Ascending aorta (tissue), 2 donors: ENCODE results near the gene GHRL. TPM values are rescaled to one million over a fixed set of nuclear protein-coding genes. Genes with fewer than 3 reads are reported as not detected.
"Not testable (repeated sequence)": the region's sequence is repeated elsewhere in the genome, so short reads cannot be mapped to it uniquely, and the experiment has no call there.

Experiments used
- DNase-seq, 2 donors: peaks; one replicate each; pipeline ENCODE4 v3.0.0-alpha.2; 2019; ENCODE audit warnings: low spot score in 2 of 2
- H3K27ac ChIP-seq, 2 donors: fragments of 200-600 bp; sonication (generic); one replicate each; pipeline ENCODE4 v1.5.1; 2016 to 2017; ENCODE audit warnings: mild to moderate bottlenecking in 1 of 2
- H3K27me3 ChIP-seq: fragments of 200-600 bp; sonication (generic); one replicate; pipeline ENCODE4 v1.5.1; 2017
- H3K36me3 ChIP-seq, 2 donors: fragments of 200-600 bp; sonication (generic); one replicate each; pipeline ENCODE4 v1.5.1; 2016
- H3K4me1 ChIP-seq, 2 donors: fragments of 200-600 bp; sonication (generic); one replicate each; pipeline ENCODE4 v1.5.1; 2016 to 2017; ENCODE audit warnings: mild to moderate bottlenecking in 1 of 2
- H3K4me3 ChIP-seq, 2 donors: fragments of 200-600 bp; sonication (generic); one replicate each; pipeline ENCODE4 v1.5.1; 2016 to 2017; ENCODE audit warnings: mild to moderate bottlenecking in 1 of 2
- H3K9me3 ChIP-seq, 2 donors: fragments of 200-600 bp; sonication (generic); one replicate each; pipeline ENCODE4 v1.5.1; 2016
- CTCF ChIP-seq, 3 experiments: fragments of 200-600 bp in 2 of 3; fragments of 450-650 bp in 1 of 3; sonication (generic) in 2 of 3; IDR thresholded peaks; one replicate each; pipeline ENCODE4 v1.5.1; 2016 to 2019; ENCODE audit warnings: antibody characterized with exemption in 3 of 3, mild to moderate bottlenecking in 1 of 3, moderate library complexity in 1 of 3
- intact Hi-C: fragments of 100-400 bp; cut with DNase I; formaldehyde crosslinking; loops from one replicate; pipeline ENCODE4 v1.15.1; 2023
- total RNA-seq: library from RNA; depleted of rRNA; stranded (reverse); fragments of >200 nt; gene quantifications from one replicate; pipeline ENCODE4 v1.1.0, GENCODE V29; 2016

The GHRL gene
- total RNA-seq, 1 donor from 2014 or later, result not detected

- TF ChIP-seq CTCF (IDR thresholded peaks at IDR 0.05), result no peak
- Histone ChIP-seq H3K27ac (no peak overlapping the region), H3K9me3 (no peaks in the 10 kb centered on the region), H3K4me1 (peaks cover 0 to 6% of the 10 kb centered on the region in 2 donors), H3K4me3 (no peak overlapping the region), H3K27me3 (no peaks in the 10 kb centered on the region), H3K36me3 (peaks cover 46 to 68% of the 10 kb centered on the region in 2 donors)
- no peak for DNase-seq
- intact Hi-C loops, result no loop called here
Observed at GRCh38 chr3:10273702-10274305, 18.9 kb downstream of the GHRL start.

- TF ChIP-seq CTCF (IDR thresholded peaks at IDR 0.05), result no peak
- H3K27me3 ChIP-seq, result no peaks in the 10 kb centered on the region
Observed at GRCh38 chr3:10272977-10273376, 19.8 kb downstream of the GHRL start.

GRCh38 chr3:10272476-10272875, 20.3 kb downstream of the GHRL start:
- H3K27me3 ChIP-seq, H3K4me1 ChIP-seq, H3K9me3 ChIP-seq, H3K27ac ChIP-seq, H3K4me3 ChIP-seq, DNase-seq, intact Hi-C loops: not testable (repeated sequence)
- H3K36me3 ChIP-seq, result peaks cover 35 to 56% of the 10 kb centered on the region in 2 donors

More at GRCh38 chr3:10272977-10273376, 19.8 kb downstream of the GHRL start:
- Histone ChIP-seq H3K27ac (no peak overlapping the region), H3K9me3 (no peaks in the 10 kb centered on the region), H3K4me3 (no peak overlapping the region), H3K4me1 (peaks cover 0 to 6% of the 10 kb centered on the region in 2 donors), H3K36me3 (peaks cover 37 to 61% of the 10 kb centered on the region in 2 donors)
- no peak for DNase-seq
- intact Hi-C loops, result no loop called here

GRCh38 chr3:10269443-10269842, 23.3 kb downstream of the GHRL start:
- DNase-seq, result no peak

GRCh38 chr3:10268930-10269329, 23.8 kb downstream of the GHRL start:
- no peak for DNase-seq
- TF ChIP-seq CTCF (IDR thresholded peaks at IDR 0.05), result no peak
- intact Hi-C loops, result no loop called here
- no peak overlapping the region for H3K4me3 ChIP-seq
- peaks cover 26 to 45% of the 10 kb centered on the region in 2 donors for H3K36me3 ChIP-seq
- no peaks in the 10 kb centered on the region for H3K9me3 ChIP-seq
- H3K27me3 ChIP-seq, result no peaks in the 10 kb centered on the region
- H3K27ac ChIP-seq, result no peak overlapping the region
- peaks cover 0 to 11% of the 10 kb centered on the region in 2 donors for H3K4me1 ChIP-seq

More at GRCh38 chr3:10269443-10269842, 23.3 kb downstream of the GHRL start:
- Histone ChIP-seq H3K9me3 (no peaks in the 10 kb centered on the region), H3K27me3 (no peaks in the 10 kb centered on the region), H3K4me1 (peaks cover 0 to 11% of the 10 kb centered on the region in 2 donors), H3K27ac (no peak overlapping the region), H3K4me3 (no peak overlapping the region), H3K36me3 (peaks cover 30 to 45% of the 10 kb centered on the region in 2 donors)
- intact Hi-C loops, result no loop called here
- TF ChIP-seq CTCF (IDR thresholded peaks at IDR 0.05), result no peak

- Histone ChIP-seq H3K9me3 (no peaks in the 10 kb centered on the region), H3K36me3 (peaks cover 26 to 45% of the 10 kb centered on the region in 2 donors), H3K27me3 (no peaks in the 10 kb centered on the region), H3K4me1 (peaks cover 0 to 7% of the 10 kb centered on the region in 2 donors), H3K4me3 (no peak overlapping the region), H3K27ac (no peak overlapping the region)
- intact Hi-C loops, result no loop called here
- no peak for DNase-seq
- TF ChIP-seq CTCF (IDR thresholded peaks at IDR 0.05), result no peak
Observed at GRCh38 chr3:10268116-10268515, 24.6 kb downstream of the GHRL start.

GRCh38 chr3:10266936-10267335, 25.8 kb downstream of the GHRL start:
- H3K4me1 ChIP-seq, H3K4me3 ChIP-seq, intact Hi-C loops, H3K9me3 ChIP-seq, H3K27ac ChIP-seq, H3K27me3 ChIP-seq, DNase-seq: not testable (repeated sequence)
- peaks cover 24 to 38% of the 10 kb centered on the region in 2 donors for H3K36me3 ChIP-seq
